CD1c-positive myeloid dendritic cell (primary cell): Measurements from ENCODE around the gene ENTPD7.
A peak's percentile ranks its signal among the peaks of the same experiment; 100 is the strongest.
"Not testable (repeated sequence)": the region's sequence is repeated elsewhere in the genome, so short reads cannot be mapped to it uniquely, and the experiment has no call there.

Experiments
- DNase-seq: peaks from one replicate; pipeline ENCODE4 v3.0.0-alpha.2; 2016; ENCODE audit errors: extremely low spot score

Gene ENTPD7

DNA sequence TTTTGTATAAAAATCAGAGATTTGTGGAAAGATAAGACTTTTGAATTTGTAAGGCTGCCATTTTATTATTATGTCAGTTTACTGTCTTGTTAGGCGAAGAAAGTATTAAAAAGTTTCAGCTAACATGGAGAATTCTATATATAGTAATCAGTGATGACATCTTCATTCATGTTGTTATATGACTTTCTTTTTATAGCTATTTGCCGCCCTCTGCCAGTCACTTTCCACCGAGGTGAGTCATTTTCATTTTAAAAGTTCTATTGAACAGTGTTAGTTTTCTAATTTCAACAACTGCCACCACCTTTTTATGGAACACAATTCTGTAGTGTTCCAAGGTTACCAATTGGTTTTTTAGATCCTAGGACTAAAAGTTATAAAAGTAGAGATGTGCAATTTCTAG, 84.5 kb downstream of the ENTPD7 start:
- DNase-seq = no peak

DNA sequence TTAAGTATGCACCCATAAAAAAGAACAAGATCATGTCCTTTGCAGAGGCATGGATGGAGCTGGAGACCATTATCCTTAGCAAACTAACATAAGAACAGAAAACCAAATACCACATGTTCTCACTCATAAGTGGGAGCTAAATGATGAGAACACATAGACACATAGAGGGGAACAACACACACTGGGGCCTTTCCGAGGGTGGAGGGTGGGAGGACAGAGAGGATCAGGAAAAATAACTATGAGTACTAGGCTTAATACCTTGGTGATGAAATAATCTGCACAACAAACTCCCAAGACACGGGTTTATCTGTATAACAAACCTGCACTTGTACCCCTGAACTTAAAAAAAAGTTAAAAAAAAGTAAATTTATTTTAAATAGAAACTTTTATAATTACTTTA, 86.9 kb downstream of the ENTPD7 start:
- not testable (repeated sequence) for DNase-seq

DNA sequence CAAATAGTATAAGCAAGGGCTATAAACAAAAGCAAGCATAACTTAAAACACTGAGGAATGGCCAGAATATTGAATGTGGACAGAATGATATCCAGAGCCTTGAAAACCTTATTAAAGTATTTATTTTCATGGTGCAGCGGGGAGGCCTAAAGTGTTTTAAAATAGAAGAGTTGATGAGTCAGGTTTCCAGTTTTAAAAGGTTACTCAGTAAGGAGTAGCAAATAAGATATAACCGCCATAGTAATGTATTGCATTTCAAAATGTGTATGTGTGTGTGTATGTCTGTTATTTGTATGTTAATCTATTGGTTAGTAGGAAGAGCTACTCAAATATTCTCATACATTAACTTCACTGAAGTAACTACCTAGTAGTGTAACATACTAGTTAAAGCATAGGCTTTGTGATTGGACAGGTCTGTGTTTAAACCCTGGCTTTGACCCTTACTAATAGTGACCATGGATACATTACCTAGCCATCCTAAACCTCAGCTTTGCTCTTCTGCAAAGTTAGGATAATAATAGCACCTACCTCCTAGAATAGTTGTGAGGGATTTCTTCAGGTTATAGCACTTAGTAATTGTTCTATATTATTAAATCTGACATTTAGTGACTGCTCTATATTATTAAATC, 89.6 kb downstream of the ENTPD7 start:
- DNase-seq = no peak

DNA sequence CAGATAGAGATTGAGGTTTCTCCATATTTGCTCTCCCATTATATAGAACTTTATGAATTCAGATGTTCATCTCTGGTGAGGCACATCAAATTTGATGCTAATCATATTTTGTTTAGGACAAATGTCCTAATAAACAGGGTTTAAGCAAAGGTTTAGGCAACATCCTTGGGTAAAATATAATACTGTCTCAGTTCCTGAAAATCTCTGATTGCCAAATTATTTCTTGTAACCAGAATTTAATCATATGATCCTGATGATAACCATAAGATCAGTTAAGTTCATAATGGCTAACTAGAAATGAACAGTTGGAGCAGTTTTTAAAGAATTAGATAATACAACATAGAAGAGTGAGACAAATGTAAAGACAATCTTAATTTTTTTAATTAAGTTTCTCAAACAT, 91.3 kb downstream of the ENTPD7 start:
- DNase-seq = peak; percentile 28

DNA sequence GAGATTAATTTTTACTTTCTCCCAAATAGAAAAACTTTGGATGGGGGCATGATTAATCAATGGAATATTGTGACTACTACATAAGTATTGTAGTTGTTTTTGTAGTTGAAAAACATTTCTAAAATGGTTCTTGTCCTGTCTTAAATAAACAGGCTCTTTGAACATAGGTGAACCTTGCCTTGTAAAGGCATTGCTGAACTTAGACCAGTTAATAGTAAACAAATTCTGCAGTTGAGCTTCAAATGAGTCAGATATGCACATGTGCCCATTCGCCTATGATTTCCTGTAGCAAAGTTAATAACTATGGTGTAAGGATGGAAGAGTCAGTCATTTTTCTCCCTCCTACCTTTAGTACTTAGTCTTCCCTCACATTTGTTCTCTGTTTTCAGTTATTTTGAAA, 95.4 kb downstream of the ENTPD7 start:
- no peak for DNase-seq
